GM12891 (cell line): ENCODE measurements around the gene SPNS2.

Source experiments
- DNase-seq: peaks from one replicate; pipeline ENCODE4 v3.0.0; 2011; ENCODE audit warnings: low spot score; ENCODE audit not compliant: insufficient read length
- FAIRE-seq: peaks from 2 replicates; lab custom pipeline; 2011; peaks lifted over from hg19 to GRCh38; lab: Jason Lieb, UNC
- PAX5 ChIP-seq: IDR thresholded peaks from 2 replicates; pipeline ENCODE4 v1.6.1; 2011; ENCODE audit warnings: low read length, moderate library complexity, mild to moderate bottlenecking; ENCODE audit not compliant: insufficient read depth, severe bottlenecking
- POLR2A ChIP-seq: IDR thresholded peaks from 2 replicates; pipeline ENCODE4 v1.6.1; 2011; ENCODE audit warnings: low read depth, low read length, control low read depth
- POLR2AphosphoS5 ChIP-seq: IDR thresholded peaks from 2 replicates; pipeline ENCODE4 v1.6.1; 2011; ENCODE audit warnings: low read depth, low read length, control low read depth
- POU2F2 ChIP-seq: IDR thresholded peaks from 2 replicates; pipeline ENCODE4 v1.6.1; 2011; ENCODE audit warnings: low read depth, mild to moderate bottlenecking, control low read depth, low read length, moderate library complexity
- SPI1 ChIP-seq: IDR thresholded peaks from 2 replicates; pipeline ENCODE4 v1.6.1; 2011; ENCODE audit warnings: low read depth, low read length, control low read depth
- TAF1 ChIP-seq: IDR thresholded peaks from 2 replicates; pipeline ENCODE4 v1.6.1; 2011; ENCODE audit warnings: low read depth, low read length, control low read depth

SPNS2 gene

DNA sequence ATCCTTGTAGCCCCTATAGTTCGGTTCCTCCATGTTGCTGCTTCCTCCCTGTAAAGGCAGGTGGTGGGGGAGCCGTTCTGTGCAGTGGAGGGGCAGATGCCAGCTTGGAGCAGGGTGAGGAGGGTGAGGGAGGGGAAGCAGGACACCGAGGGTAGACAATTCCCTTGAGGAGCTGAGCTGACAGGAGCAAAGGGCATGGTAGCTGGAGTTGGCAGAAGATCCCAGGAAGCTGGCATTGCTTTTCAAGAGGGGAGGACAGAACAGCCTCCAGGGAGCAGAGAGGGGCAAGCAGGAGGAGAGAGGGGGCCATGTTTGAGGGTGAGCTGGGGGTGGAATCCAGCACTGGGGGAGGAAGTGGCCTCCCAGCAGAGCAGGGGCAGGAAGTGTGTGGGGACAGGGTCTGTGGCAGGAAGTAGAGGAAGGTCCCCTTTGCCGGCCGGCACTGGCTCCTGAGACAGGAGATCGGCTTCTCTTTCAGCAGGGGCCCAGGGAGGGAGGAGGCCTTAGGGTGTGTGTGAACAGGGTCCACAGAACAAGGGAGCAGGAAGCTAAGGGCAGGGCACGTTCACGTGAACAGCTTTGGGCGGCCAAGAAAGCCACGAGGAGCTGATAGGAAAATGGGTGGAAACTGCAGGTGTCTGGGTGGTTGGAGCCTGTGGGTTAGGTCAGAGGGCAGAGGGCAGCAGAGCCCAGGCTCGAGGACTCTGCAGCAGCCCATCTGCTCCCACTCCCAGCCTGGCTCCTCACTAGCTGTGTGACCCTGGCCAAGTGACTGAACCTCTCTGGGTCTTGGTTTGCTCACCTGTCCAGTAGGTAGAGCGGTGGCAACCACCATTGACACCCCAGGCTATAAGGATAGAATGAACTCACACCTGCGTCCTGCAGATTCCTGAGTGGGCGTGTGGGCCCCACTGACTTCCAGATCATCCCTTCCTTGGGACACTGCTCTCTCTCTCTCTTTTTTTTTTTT, 17.5 kb upstream of the SPNS2 start:
- FAIRE-seq: peak; percentile 85
- peak; percentile 73 for TF ChIP-seq SPI1
- no peak for TF ChIP-seq TAF1
- no peak for TF ChIP-seq POLR2A
- no peak for TF ChIP-seq PAX5
- no peak for TF ChIP-seq POU2F2
- no peak for TF ChIP-seq POLR2AphosphoS5
- DNase-seq: peak; percentile 71

DNA sequence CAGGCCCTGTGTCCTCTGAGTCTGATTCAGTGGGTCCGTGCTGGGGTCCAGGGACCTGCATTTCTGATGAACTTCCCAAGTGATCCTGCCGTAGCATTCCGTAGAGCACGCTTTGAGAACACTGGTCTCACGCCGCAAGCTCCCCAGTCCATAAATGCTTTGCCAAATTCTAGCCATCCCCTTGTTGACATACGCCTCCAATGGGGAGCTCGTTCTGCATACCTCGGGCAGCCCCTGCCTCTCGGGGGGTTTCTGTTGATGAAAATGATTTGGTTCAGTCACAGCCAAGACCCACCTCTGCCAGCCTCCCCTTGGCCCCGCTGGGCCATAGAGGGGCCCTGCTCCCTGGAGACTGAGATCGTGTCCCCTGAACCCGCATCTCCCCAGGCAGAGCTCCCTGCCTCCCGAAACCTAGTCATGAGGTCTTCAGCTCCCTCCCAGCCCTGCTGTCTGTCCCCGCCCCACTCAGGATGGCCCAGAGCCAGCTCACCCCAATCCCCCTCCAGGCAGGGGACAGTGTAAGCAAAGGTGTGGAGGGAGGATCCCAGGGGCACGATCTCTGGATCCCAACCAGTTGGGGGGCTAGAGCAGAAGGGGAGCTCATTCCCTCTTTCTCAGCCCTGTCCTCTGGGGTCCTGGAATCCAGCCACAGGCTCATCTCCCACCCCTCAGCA, 16.2 kb upstream of the SPNS2 start:
- TF ChIP-seq TAF1: no peak
- TF ChIP-seq PAX5: no peak
- TF ChIP-seq POLR2AphosphoS5: no peak
- no peak for TF ChIP-seq SPI1
- no peak for TF ChIP-seq POLR2A
- no peak for TF ChIP-seq POU2F2
- DNase-seq: no peak
- no peak for FAIRE-seq

DNA sequence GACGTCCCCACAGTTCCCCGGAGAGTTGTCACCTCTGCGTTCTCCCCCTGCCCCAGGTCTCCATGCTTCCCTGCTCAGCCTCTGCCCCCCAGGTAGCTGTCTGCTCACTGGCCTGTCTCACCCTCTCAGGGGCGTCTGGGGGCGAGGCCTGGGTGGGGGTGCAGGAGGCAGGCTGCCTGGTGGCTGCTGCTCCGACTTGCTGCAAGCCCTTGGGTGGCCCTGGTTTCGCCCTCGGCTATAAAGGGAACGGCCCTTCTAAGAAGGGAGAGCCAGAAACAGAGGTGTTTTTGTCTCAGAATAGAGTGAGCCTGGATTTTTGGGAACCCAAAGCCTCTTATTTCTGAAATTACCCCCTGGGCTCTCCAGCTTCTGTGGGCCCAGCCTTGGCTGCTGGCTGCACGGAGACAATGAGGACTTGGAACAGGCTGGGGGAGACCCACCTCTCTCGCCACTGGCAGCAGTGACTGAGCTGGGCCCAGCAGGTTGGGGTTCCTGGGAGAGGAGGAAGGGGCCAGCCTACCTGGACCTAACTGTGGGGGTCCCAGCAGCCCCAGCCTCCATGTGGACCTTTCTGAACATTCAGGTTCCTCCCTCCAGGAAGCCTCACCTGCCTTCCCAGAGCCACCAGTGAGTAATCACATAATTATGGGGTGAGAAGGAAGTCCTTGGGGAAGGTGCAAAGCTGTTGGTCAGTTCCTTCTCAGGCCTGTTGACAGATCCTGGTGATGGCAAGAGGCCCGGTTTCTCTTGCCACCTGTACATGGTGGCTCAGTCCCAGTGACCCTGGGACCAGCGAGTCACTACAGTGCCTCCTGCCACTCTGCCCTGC, 15.5 kb upstream of the SPNS2 start:
- DNase-seq (no peak), FAIRE-seq (no peak)
- no peak for TF ChIP-seq POLR2A
- no peak for TF ChIP-seq TAF1
- TF ChIP-seq PAX5: no peak
- no peak for TF ChIP-seq SPI1
- TF ChIP-seq POU2F2: no peak
- TF ChIP-seq POLR2AphosphoS5: no peak

DNA sequence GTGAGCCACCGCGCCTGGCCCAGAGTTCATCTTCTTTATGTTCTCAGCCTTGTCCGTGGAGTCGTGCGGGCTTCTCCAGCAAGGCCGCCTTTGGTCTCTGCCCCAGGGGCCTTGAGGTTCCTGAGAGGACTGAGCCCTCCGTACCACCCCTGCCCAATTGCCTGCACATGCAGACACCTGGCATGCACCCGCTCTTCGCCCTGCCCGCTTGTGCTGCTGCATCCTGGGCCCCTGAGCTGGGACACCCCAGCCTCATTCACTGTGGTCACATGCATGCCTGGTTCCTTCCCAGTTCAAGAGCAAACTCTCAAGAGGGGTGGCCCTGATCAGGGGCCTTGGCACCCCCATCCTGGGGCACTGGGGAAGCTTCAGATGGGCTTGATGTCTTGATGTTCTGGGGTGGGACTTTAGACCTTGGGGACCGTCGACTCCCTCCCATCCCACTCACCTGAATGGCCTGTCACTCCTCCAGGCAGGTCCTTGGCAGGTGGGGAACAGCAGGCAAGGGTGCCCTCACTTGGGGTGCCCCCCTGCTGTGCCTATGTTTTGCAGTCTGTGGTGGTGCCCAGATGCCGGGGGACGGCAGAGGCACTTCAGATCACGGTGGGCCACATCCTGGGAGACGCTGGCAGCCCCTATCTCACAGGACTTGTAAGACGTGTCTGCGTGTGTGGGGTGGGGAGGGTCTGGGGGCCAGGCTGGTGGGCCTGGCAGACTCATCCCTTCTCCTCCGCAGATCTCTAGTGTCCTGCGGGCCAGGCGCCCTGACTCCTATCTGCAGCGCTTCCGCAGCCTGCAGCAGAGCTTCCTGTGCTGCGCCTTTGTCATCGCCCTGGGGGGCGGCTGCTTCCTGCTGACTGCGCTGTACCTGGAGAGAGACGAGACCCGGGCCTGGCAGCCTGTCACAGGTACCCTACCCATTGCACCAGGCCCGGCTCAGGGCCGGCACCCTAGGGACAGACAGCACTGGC, 12.7 kb upstream of the SPNS2 start:
- no peak for FAIRE-seq
- TF ChIP-seq SPI1: no peak
- TF ChIP-seq POLR2A: no peak
- no peak for TF ChIP-seq POU2F2
- TF ChIP-seq POLR2AphosphoS5: no peak
- no peak for TF ChIP-seq PAX5
- no peak for TF ChIP-seq TAF1
- DNase-seq: peak; percentile 57

DNA sequence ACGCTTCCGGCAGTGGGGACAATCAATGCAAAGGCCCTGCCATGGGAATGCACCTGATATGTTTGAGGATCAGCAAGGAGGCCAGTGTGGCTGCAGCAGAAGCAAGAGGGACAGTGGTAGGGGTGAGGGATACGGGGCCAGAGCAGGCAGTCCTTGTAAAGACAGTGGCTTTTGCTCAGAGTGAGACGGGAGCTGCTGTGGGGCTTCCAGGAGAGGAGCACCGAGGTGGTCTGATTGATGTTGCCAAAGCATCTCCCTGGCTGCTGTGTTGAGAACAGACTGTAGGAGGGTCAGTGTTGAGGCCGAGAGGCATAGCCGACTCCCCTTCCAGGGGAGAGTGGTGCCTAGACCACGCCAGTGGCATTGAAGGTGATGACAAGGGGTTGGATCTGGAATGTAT, 11.4 kb upstream of the SPNS2 start:
- FAIRE-seq (no peak), DNase-seq (no peak)
- no peak for TF ChIP-seq POLR2A
- no peak for TF ChIP-seq PAX5
- TF ChIP-seq POLR2AphosphoS5: no peak
- no peak for TF ChIP-seq TAF1
- no peak for TF ChIP-seq POU2F2
- TF ChIP-seq SPI1: no peak

DNA sequence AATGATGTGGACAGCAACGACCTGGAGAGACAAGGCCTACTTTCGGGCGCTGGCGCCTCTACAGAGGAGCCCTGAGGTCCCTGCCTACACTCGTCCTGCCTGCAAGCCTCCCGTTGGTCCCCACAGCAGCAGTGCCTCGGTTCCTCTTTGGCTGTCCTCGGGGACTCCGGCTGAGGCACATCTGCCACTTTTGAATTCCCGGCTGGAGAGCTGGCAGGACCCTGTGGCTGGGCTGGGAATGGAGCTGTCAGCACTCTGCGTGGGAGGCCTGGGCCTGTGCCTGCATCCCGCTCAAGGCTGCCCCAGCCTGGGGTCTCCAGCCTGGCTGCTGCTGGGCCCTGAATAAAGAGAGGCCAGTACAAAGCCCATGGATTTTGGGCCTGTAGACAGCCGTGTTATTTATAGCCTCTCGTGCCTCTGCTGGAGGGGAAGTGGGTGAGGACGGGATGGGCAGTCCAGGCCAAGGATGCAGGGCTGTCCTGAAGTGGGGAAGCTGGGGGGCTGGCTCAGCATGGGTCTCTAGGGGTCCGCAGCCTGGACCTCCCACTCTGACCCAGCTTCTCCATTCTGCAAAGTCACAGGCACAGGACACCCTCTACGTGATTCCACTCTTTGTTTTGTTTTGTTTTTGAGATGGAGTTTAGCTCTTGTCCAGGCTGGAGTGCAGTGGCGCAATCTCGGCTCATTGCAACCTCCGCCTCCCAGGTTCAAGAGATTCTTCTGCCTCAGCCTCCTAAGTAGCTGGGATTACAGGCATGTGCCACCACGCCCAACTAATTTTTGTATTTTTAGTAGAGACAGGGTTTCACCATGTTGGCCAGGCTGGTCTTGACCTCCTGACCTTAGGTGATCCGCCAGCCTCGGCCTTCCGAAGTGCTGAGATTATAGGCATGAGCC, 10.6 kb upstream of the SPNS2 start:
- no peak for DNase-seq

DNA sequence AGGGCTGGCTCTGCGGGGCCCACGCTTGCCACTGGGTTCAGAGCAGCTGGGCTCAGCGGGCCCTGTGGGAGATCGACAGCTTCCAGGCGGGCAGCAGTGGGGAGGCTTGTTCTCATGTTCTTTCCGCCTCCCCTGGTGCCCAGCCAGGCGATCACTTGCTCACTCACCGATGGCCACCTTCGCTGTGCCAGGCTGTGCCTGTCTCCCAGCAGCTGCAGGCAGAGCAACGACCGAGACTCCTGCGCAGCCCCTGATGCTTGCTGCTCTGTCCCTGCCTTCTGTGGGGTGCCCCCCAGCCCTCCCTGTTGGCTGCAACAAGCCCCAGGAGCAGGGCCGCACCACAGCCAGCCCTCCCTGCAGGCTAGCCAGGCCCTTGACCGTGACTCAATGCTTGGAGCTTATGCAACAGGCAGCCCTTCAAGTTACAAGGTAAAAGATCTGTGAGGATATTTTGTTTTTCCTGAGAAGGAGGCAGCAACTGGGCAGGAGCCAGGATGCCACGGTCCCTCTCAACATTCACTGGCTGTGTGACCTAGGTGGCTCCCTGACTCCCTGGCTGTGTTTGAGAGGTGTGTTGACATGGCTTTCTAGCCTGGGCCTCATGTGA, 9.6 kb upstream of the SPNS2 start:
- DNase-seq (no peak), FAIRE-seq (no peak)
- TF ChIP-seq POLR2A: no peak
- no peak for TF ChIP-seq SPI1
- TF ChIP-seq POU2F2: no peak
- TF ChIP-seq POLR2AphosphoS5: no peak
- TF ChIP-seq TAF1: no peak
- TF ChIP-seq PAX5: no peak

More for the DNA sequence above, 10.6 kb upstream of the SPNS2 start:
- no peak for FAIRE-seq
- no peak for TF ChIP-seq SPI1
- no peak for TF ChIP-seq TAF1
- no peak for TF ChIP-seq POU2F2
- no peak for TF ChIP-seq POLR2A
- TF ChIP-seq PAX5: no peak
